HG03045 (cell line): Measurements from ENCODE around the gene TSG101.

Source experiments
- ATAC-seq: cut with Tn5 transposase; IDR thresholded peaks from one replicate; pipeline ENCODE4 v1.9.1; 2021; ENCODE audit warnings: mild to moderate bottlenecking, moderate library complexity; ENCODE audit not compliant: unreplicated experiment

TSG101 gene

DNA sequence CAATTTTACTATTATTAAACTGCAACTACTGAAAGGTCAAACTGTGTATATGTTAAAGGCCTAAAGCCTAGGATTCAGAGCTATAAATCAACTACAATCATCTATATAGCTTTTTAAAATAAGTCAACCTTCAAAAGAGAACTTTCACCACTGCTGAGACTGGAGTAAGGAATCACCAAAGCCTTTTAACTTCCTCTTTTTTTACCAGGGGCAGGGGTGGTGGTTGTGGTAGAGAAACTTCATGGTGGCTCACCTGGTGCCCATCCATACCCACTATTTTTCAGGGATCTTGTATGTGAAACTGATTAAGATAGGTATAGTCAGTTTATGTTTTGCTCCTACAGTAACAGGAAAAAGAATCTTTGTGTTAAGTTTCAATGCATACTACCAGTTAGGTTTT is 31.5 kb downstream of the TSG101 start:
- ATAC-seq: no peak

DNA sequence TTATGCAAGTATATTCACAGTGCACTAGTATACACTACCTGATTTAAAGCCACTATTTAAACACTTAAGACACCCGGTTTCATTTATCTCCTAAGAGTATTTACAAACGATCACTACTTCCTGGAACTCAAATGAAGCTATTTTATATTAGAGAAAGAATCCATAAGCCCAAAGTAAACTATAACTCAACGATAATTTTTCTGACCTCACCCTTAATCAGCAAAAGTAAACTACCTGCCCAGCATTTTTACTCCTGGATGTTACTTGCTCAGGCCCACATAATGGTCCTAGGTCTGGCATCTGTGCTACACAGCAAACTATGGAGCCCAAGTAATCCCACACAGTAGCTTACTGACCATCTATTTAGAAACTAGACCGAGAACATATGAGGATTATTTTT is 33.4 kb downstream of the TSG101 start:
- ATAC-seq: no peak

DNA sequence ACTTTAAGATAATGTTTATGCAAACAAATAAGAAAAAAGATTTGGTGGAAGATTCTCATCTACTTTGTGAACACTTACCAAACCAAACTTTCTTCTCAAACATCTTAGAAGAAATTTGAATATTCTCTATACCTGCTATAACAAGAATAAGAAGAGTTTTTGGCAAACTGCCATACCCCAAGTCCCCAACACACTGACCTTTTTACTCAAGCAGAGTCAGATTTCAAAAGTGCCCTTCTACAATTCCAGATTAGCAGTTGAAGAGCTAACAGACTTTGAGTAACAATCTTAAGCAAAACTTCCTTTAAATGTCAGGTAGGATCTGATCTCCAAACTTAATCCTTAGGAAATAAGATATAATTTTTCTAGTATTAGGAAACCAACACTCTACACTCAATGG is 33.9 kb downstream of the TSG101 start:
- no peak for ATAC-seq

DNA sequence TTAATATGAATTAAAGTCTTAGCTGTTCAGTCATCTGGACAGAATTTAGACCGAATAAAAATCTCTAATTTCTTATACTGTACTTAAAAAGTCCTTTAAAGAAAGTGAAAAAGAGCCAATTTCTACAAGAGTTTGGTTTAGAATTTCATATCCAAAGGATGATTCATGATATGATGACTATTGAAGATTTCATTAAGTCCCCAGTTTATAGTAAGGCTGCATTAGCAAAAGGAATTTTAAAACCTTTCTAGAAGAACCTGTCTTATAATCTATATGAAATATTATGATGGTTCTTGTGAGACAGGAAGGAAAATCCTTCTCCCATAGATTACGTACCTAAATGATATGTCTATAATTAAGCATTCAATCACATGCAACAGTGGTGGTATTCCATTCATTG is 34.8 kb downstream of the TSG101 start:
- no peak for ATAC-seq

DNA sequence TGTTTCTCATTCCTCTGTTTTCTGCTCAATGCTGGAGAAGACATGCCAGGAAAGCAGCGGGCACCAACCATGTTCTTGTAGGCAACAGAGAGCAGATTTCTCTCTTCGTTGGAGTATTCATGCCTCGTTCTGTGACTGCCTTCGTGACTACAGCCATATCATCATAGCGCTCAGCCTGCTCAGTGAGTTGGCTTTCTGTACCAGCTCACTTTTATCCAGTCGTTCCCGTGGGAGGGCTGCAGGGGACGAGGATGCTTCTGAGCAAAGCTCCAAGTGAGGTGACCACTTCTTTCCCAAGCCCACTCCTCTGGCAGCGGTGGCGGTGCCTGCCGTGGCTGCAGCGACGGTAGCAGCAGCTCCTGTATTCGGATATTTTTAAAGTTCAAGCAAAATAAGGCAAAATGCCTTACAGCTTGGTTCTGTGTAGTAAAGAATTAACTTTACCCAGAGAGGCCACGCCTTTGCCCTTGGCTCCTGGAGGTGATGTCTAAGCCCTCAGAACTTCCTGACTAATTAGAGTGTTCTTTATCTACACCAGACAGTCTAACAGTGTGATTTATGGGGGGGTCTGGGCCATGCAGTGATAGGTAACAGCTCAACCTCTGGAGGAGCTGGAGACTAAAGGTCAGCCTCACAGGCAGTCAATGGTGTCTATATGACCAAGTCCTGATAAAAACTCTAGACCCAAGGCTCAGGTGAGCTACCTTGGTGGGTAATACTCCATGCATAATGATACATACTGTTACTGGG is 35.8 kb downstream of the TSG101 start:
- no peak for ATAC-seq

DNA sequence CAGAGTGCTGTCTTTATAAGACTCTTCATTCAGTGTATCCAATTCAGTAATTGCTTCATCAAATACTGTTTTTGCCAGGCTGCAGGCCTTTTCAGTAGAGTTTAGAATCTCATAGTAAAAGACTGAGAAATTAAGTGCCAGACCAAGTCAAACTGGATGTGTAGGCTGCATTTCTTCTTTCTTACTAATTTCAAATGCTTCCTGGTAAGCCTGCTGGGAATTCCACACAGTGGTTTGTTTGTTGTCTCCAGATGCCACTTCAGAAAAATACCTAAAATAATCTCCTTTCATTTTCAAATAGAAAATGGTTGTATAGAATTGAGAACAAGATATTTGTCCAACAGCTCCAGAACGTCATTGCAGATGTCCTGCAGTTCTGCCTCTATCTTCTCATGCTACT is 36.4 kb downstream of the TSG101 start:
- ATAC-seq: no peak

DNA sequence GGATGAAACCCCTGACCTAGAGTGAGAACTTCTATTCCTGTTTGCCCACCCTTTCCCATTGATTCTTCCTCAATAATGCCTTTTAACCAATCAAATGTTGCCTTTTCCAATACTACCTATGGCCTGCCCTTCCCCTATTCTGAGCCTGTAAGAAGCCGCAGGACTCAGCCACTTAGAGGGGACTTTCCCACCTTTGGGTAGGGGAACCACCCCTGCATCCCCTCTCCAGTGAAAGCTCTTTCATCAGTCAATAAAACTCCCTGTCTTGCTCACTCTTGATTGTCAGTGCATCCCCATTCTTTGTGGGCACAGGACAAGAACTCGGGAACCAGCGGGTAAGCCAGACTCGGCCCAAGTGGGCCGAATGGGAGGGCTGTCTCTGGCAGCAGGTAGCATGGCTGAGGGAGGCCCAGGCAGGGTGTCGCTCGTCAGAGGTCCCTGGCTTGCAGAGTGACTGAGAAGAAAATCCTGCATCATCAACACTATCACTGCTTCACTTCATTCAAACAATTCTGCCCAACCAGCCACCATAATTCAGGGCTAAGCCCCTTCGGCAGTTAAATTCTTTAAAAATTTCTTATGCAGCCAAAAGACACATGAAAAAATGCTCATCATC is 40.7 kb downstream of the TSG101 start:
- ATAC-seq: no peak

DNA sequence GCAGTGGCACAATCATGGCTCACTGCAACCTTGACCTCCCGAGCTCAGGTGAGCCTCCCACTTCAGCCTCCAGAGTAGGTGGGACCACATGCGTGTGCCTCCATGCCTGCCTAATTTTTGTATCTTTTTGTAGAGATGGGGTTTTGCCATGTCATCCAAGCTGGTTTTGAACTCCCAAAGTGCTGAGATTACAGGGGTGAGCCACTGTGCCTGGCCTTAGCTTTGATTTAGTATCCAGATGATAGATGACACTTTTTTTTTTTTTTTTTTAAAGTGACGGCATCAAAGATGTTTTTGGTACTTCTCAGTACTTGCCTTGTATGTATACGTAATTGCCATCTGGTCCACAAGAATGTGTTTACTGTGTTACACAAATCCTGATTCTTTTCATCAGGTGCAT is 47.7 kb downstream of the TSG101 start:
- ATAC-seq: no peak

DNA sequence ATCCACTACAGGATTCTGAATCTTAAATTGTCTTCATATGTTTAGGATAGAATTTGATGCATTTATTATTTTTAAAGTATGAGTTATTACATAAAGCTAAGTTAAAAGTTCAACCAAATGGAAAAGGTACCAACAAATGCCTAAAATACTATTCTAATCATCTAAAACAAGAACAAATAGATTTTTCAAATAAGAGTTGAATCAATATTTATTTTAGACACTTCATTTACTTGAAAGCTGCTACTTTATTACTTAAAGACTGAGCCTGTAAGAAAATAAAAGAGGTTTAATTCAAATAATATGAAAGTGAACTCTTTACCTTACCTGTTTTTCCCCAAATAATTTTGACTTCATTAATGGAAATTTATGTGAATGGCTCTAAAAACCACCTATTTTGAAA is 54.2 kb downstream of the TSG101 start:
- ATAC-seq: no peak

DNA sequence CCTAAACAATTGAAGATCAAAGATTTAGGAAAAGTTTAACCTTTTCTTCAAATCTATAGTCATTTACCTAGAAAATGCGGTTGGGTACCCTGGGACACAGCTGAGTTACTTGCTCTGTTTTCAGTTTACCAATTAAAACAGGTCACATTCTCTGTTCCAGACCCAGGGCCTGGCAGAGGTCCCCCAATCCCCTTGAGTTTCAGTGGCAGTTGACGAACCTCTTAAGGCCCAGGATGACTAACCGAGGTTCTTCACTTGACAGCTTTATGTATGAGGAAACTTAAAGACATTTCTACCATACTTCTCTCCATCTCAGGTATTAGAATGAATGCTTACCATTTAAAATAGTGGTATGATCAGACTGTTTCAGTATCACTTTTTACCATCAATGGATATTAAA is 54.7 kb downstream of the TSG101 start:
- no peak for ATAC-seq

DNA sequence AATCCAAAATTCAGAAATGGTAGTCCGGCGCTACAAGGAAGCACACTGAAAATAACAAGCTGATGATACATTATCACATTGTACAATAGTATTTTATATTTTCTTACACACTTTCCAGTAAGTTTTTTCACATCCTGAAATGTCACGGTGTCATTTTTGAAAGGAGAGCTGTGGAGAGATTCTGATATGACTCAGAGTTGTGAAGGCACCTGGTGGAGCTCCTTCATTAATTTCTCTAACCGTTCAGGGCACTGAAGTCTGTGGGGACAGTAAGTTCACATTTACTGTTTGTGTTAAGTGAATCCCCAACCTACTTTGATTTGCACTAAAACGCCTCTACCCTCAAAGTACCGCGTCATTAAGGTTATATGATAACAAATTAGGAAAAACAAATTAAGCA is 57.8 kb downstream of the TSG101 start:
- ATAC-seq: no peak

DNA sequence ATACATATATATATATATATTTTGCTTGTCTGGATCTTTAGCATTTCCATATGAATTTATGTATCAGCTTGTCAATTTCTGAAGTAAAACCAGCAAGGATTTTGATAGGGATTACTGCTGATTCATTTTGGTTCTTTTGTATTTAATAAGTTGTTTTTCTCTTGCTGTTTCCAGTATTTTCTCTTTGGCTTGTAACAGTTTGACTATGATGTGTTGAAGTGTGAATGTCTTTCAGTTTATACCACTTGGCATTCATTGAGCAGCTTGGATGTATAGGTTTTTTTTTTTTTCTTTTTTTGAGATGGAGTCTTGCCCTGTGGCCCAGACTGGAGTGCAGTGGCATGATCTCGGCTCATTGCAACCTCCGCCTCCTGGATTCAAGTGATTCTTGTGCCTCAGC is 58.7 kb downstream of the TSG101 start:
- no peak for ATAC-seq

DNA sequence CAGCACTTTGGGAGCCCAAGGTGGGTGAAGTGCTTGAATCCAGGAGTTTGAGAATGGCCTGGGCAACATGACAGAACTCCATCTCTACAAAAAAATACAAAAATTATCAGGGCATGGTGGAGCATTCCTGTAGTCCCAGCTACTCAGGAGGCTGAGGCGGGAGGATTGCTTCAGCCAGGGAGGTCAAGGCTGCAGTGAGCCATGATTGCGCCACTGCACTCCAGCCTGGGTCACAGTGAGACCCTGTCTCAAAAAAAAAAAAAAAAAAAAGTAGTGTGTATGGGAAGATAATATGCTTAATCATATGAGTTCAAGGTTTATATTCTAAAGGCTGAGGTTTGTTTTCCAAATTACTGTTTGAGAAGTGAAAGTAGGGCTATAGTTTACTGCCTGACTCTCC is 60.3 kb downstream of the TSG101 start:
- ATAC-seq: no peak

DNA sequence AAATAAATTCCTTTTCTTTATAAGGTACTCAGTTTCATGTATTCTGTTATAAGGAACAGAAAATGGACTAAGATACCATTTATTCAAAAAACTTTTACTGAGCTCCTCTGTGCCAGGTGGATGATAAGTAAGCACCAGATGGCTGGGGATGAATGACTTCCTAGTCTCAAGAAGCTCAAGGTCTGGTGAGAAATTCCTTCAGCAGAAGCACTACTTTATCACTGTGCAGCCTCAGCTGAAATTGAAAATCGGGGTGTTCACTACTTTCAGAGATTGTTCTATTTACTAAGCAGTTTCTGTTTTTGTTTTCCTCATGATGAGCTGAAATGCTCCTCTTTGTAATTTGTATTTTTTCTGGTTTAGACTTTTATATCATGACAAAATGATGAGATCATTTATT is 63.3 kb downstream of the TSG101 start:
- no peak for ATAC-seq

DNA sequence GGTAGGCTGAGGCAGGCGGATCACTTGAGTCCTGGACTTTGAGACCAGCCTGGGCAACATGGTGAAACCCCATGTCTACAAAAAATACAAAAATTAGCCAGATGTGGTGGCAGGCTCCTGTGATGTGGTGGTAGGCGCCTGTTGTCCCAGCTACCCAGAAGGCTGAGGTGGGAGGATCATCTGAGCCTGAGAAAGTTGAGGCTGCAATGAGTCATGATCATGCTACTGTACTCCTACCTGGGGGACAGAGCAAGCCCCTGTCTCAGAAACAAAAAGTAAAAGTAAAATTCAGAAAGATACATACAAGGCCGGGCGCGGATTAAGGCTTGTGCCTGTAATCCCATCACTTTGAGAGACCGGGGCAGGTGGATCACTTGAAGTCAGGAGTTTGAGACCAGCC is 64.8 kb downstream of the TSG101 start:
- no peak for ATAC-seq

DNA sequence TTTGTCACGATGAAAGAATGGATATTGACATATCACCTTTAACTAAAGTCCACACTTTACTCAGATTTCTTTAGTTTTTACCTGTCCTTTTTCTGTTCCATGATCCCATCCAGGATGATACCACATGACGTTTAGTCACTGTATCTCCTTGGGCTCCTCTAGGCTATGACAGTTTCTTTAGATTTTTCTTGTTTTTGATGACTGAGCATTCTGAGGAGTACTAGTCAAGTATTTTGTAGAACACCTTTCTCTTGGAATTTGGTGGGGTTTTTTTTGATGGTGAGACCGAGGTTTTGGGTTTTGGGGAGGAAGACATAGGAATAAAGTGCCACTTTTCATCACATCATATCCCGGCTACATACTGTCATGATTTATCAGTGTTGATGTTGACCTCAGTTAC is 67.1 kb downstream of the TSG101 start:
- no peak for ATAC-seq

DNA sequence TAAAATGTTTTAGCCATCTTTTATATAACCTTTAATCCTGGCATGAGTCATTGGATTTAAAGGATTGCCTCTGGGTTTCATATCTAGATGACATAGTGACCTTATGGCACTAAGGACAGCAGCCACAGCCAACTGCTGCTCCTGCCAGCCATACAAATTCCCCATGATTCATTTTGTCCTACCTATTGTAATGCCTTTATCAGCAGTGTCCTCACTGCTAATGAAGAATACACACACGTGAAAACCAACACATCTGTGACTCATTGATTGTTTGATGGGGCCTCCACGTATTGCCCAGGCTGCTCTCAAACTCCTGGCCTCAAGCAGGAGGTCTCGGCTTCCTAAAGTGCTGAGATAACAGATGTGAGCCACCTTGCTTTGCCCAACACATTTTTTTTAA is 69.3 kb downstream of the TSG101 start:
- ATAC-seq: no peak

DNA sequence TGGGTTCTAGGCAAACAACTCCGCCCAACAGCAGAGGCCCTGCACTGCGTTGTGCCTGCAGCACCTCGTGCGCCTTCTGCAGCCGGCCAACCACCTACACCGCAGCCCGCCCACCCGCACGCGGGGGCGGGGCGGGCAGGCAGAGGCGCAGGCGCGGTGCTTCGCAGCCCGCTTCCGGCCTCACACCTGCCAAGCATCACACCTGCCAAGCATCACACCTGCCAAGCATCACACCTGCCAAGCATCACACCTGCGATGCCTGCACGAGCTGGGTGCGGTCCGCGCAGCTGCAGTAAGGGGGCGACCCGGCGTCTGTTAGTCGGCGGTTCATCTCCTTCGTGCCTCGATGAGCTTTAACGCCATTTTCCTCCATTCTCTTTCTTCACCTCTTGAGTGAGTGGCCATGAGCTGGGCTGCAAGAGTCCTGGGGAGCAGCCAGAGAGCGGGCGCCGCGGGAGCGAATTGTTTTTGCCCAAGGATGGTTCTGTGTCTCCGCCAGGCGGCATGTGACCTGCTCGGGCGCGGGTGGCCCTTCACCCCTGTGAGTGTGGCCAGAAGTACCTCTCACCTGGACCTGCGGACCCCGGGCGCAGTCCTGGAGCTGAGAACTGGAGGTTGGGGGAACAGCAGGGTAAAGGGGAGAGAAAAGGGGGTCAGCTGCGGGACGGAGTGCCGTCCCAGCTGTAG is 70.9 kb downstream of the TSG101 start, which contains the start of gene LDHAL6A:
Gene LDHAL6A, plus strand, starts transcription at position 171 of the 687 bp plus-strand sequence. CDS start 825 bp downstream, outside the sequence.
- ATAC-seq: no peak

DNA sequence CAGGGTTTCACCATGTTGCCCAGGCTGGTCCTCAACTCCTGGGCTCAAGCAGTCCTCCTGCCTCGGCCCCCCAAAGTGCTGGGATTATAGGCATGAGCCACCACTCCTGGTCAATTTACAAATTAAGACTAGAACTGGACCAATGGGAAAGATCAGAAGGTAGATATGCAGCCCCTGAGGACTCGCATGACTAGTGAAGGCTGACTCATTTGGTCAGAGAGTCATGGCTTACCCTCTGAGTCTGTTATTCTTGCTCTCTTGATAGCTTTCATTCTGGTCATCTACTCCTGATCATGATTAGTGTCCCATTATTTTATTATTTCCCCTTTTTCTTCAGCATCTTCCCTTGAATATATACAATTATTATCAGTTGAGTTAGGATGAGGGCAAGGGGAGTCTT is 73.8 kb downstream of the TSG101 start:
- ATAC-seq: no peak

DNA sequence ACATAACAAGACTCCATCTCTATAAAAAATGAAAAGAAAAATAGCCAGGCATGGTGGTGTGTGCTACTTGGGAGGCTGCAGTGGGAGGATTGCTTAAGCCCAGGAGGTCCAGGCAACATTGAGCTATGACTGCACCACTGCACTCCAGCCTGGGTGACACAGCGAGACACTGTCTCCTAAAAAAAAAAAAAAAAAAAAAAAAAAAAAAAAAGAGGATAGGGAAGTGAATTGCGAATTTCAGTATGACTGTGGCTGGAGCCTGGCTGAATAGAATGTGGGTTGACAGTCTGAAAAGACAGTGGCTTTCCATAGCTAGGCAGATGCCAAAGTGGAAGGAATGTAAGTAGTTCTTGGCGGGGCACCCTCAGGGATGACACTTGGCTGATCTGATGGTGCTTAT is 77.5 kb downstream of the TSG101 start:
- ATAC-seq: no peak

DNA sequence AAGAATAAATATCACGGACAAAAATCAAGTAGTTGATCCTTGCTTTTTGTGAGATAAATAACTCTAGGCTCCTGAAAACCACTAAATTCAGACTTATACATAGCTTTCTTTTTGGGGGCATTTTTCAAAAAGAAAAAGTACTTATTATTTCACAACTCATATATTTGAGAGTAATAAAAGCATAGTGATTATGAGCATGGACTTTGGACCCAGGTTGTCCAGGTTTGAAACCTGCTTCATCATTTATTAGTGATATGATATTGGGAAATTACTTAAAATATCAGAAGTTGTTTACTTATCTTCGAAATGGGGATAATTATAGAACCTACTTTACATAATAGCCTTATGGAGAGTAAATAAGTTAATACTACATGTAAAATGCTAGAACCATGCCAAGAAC is 88.1 kb downstream of the TSG101 start:
- no peak for ATAC-seq
